ENCODE measurements around the gene SIRT7. TPM values are rescaled to one million over a fixed set of nuclear protein-coding genes. Genes with fewer than 3 reads are reported as not detected.

The SIRT7 gene
- total and polyA plus RNA-seq, 8 donors, result 11.6 to 37.9 (median 13.2) TPM

DNA sequence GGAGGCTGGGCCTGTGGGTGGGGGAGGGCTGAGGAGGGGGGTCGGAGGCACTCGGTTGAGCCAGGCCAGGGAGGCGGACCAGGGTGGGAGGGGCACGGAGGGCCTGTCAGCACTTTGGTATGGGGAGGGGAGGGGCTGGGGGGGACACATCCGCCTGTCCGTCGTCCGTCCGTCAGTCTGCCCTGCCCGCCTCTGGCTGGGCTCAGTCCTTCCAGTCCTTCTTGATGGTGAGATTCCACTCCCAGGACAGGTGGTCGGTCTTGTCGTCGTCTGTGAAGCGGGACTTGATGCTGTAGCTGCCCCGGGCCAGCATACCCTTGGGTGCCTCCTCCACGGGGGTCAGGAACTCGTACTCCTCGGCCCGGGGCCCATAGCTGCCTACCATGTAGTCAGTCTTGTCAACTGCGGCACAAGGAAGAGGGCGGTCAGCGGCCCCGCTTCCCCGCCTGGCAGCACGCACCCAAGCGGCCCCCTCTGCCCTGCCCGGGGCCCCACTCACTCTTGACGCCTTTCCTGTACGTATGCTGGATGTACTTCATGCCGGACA is 49.2 kb downstream of the SIRT7 start:
- ATAC-seq (peak; percentile 5), DNase-seq (peak in 1 of 4 donors; percentile 53)
- H3K27ac ChIP-seq, result peak overlapping the region; percentile 7 to 98
- peak overlapping the region in 1 of 2 donors; percentile 97 for H3K4me3 ChIP-seq
- intact Hi-C loops (cut with DNase I), result no loop called here
- peaks cover 18 to 82% of the 10 kb centered on the region in 2 donors for H3K4me1 ChIP-seq
- no peaks in the 10 kb centered on the region for H3K9me3 ChIP-seq
- TF ChIP-seq, protein P1, sequence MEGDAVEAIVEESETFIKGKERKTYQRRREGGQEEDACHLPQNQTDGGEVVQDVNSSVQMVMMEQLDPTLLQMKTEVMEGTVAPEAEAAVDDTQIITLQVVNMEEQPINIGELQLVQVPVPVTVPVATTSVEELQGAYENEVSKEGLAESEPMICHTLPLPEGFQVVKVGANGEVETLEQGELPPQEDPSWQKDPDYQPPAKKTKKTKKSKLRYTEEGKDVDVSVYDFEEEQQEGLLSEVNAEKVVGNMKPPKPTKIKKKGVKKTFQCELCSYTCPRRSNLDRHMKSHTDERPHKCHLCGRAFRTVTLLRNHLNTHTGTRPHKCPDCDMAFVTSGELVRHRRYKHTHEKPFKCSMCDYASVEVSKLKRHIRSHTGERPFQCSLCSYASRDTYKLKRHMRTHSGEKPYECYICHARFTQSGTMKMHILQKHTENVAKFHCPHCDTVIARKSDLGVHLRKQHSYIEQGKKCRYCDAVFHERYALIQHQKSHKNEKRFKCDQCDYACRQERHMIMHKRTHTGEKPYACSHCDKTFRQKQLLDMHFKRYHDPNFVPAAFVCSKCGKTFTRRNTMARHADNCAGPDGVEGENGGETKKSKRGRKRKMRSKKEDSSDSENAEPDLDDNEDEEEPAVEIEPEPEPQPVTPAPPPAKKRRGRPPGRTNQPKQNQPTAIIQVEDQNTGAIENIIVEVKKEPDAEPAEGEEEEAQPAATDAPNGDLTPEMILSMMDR (IDR thresholded peaks at IDR 0.05), result no peak
- H3K36me3 ChIP-seq, result peaks cover 4 to 52% of the 10 kb centered on the region in 2 donors
- no peaks in the 10 kb centered on the region for H3K27me3 ChIP-seq

DNA sequence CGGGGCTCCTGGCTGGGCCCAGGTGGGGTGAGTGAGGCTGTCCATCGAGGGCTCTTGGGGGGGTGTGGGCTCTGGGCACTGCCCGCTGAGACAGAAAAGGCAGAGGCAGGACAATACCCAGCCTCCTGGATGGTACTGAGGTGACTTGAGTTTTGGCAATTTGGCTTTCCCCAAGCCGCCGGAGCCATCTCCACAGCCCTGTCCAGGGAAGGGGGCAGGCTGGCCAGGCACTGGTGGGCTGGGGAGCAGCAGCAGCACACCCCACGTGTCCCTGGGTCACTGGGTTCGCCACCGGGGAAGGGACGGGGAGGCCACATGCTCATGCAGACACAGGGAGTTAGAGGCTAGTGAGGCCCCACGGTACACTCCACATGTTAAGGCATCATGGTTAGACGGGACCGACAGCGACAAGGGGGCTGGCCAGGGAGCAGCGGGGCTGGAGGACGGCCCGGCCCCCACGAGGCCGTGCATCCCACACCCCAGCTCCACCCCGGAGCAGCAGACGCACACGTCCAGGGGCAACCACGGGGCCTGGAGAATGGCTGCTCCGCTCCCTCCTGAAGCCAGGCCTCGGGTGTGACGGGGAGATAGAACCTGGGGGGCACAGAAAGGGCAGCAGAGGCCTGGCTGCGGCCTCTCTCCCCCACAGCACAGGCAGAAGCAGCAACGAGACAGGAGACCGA is 49.8 kb downstream of the SIRT7 start:
- Histone ChIP-seq H3K27ac (peak overlapping the region; percentile 7 to 53), H3K36me3 (peaks cover 4 to 52% of the 10 kb centered on the region in 2 donors), H3K9me3 (no peaks in the 10 kb centered on the region), H3K4me1 (peaks cover 18 to 88% of the 10 kb centered on the region in 2 donors), H3K4me3 (no peak overlapping the region), H3K27me3 (no peaks in the 10 kb centered on the region)
- TF ChIP-seq, protein P1 (IDR thresholded peaks at IDR 0.05), result no peak
- DNase-seq, result no peak
- intact Hi-C loops (cut with DNase I), result no loop called here
- ATAC-seq, result no peak

DNA sequence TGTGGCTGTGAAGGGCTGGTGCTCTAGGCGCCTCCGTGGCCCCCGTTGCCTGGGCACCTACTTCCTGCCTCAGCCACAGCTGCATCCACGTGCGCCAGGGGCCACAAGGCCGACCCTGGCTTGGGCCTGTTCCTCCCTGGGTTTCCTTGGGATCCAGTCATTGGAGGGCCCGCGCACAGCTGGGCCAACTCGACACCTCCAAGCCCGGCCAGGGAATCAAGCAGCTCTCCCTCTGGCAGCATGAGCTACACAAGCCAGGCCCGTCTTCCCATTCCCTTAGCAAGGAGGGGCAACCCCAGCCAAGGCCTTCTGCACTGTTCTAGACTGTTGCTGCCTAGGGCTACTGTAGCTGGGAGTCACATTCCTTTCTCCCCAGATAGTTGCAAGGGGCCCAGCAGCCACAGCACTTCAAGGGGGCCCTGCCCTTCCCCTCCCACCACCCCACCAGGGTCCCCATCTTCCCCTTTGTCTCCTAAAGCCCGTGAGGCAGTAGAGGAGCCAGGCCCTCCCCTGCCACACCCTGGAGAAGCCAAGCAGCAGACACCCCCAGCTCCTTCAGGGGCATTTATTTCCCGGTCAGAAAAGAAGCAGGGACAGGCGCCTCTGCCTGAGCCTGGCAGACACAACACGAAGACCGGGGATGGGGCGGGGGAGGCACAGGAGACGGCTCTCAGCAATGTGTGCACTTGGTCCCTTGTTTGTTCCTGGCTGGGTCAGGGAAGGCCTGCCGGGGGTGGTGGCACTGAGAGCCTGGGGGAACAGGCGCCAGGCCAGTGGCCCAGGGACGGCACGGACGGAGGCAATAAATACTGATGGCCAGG is 50.6 kb downstream of the SIRT7 start:
- Histone ChIP-seq H3K36me3 (peaks cover 4 to 52% of the 10 kb centered on the region in 2 donors), H3K27ac (peak overlapping the region in 1 of 2 donors; percentile 53), H3K4me3 (no peak overlapping the region), H3K4me1 (peaks cover 18 to 90% of the 10 kb centered on the region in 2 donors), H3K9me3 (no peaks in the 10 kb centered on the region), H3K27me3 (no peaks in the 10 kb centered on the region)
- ATAC-seq, result no peak
- DNase-seq, result no peak
- intact Hi-C loops (cut with DNase I), result no loop called here
- TF ChIP-seq, protein P1 (IDR thresholded peaks at IDR 0.05), result no peak

DNA sequence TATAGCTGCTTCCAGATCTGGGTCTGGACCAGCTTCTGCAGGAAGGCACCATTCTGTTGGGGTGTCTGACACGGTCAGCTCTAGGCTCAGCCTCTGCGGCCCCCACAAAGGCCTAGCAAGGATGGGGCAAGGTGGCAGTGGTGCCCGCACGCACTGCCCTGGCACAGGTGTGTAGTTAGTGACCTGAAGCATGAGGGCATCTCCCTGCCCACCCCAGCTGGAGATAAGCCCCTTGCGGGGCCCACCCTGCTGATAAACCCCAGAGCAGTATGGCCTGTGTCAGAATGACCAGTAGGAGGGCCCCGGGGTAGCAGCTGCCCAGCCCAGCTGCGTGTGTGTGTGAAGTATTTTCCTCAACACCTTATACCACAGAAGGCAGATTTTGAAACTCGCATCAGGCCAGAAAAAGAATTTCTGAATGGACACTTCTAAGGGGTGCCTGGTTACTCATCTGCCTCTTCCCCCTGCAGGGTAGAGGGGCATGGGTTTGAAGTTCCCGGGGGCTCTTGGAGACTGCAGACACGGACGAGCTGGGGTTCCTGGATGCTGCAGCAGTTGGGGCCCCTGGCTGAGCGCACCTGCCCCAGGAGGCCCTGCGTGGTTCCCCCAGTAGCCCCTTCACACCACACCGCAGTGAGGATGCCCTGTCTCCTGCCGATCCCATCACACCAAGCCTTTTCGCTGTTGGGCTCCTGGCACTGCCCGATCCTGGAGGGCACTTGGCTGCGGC is 51.4 kb downstream of the SIRT7 start:
- no peak overlapping the region for H3K4me3 ChIP-seq
- H3K4me1 ChIP-seq, result peaks cover 21 to 90% of the 10 kb centered on the region in 2 donors
- ATAC-seq (no peak), DNase-seq (no peak)
- TF ChIP-seq, protein P1 (IDR thresholded peaks at IDR 0.05), result no peak
- H3K9me3 ChIP-seq, result no peaks in the 10 kb centered on the region
- H3K27me3 ChIP-seq, result no peaks in the 10 kb centered on the region
- intact Hi-C loops (cut with DNase I), result no loop called here
- peaks cover 4 to 52% of the 10 kb centered on the region in 2 donors for H3K36me3 ChIP-seq
- peak overlapping the region in 1 of 2 donors; percentile 53 for H3K27ac ChIP-seq

Data from left lung (tissue), 10 donors.